ENCODE results near the gene JAM2. TPM values are rescaled to one million over a fixed set of nuclear protein-coding genes. Genes with fewer than 3 reads are reported as not detected.
"Not testable (repeated sequence)": the region's sequence is repeated elsewhere in the genome, so short reads cannot be mapped to it uniquely, and the experiment has no call there.

Gene JAM2
- total RNA-seq, 1 experiment from 2014 or later: 0.15 TPM

GRCh38 chr21:25625776-25626555, 13.1 kb upstream of the JAM2 start:
- H3K9me3 ChIP-seq (ENCODE audit: control insufficient read depth in 1 of 2, insufficient read depth in 1 of 2, low read depth in 1 of 2, low read length in 2 of 2); DNase-seq (ENCODE audit: low read depth, low spot score); RAD21 ChIA-PET (ENCODE audit: low non-redundant PET in 1 of 2, low total read pairs in 2 of 2, uncharacterized antibody in 2 of 2, unreplicated experiment in 2 of 2); H3K4me2 ChIP-seq (ENCODE audit: low read length); H3K4me1 ChIP-seq (ENCODE audit: control insufficient read depth in 1 of 2, insufficient read depth in 2 of 2, low read length in 2 of 2); H3K27ac ChIP-seq (ENCODE audit: low read depth, low read length); H3K36me3 ChIP-seq (ENCODE audit: control insufficient read depth in 1 of 2, insufficient read depth in 2 of 2, low read length in 2 of 2); CTCF ChIA-PET; H4K20me1 ChIP-seq (ENCODE audit: insufficient read depth); H3K9me2 ChIP-seq (ENCODE audit: insufficient read depth); POLR2A ChIA-PET; H3K79me2 ChIP-seq (ENCODE audit: insufficient read depth, low read length); H3K27me3 ChIP-seq (ENCODE audit: insufficient read depth, low read length); H2AFZ ChIP-seq (ENCODE audit: low read depth, low read length, poor library complexity, severe bottlenecking); H3K4me3 ChIP-seq (replicated peaks in 1 of 2; ENCODE audit: low read depth in 1 of 2, low read length in 2 of 2); H3K9ac ChIP-seq (ENCODE audit: low read length); BruUV-seq (replicated peaks); intact Hi-C loops (cut with micrococcal nuclease); ATAC-seq: not testable (repeated sequence)

- Histone ChIP-seq H3K36me3 (ENCODE audit: control insufficient read depth in 1 of 2, insufficient read depth in 2 of 2, low read length in 2 of 2) (no peaks in the 10 kb centered on the region), H3K79me2 (ENCODE audit: insufficient read depth, low read length) (no peaks in the 10 kb centered on the region), H3K27me3 (ENCODE audit: insufficient read depth, low read length) (no peaks in the 10 kb centered on the region), H3K9me2 (ENCODE audit: insufficient read depth) (no peaks in the 10 kb centered on the region), H3K4me3 (replicated peaks in 1 of 2; ENCODE audit: low read depth in 1 of 2, low read length in 2 of 2) (no peak overlapping the region), H4K20me1 (ENCODE audit: insufficient read depth) (no peaks in the 10 kb centered on the region), H3K4me2 (ENCODE audit: low read length) (no peak overlapping the region), H2AFZ (ENCODE audit: low read depth, low read length, poor library complexity, severe bottlenecking) (no peak overlapping the region), H3K27ac (ENCODE audit: low read depth, low read length) (no peak overlapping the region), H3K9me3 (ENCODE audit: control insufficient read depth in 1 of 2, insufficient read depth in 1 of 2, low read depth in 1 of 2, low read length in 2 of 2) (no peaks in the 10 kb centered on the region), H3K9ac (ENCODE audit: low read length) (no peak overlapping the region), H3K4me1 (ENCODE audit: control insufficient read depth in 1 of 2, insufficient read depth in 2 of 2, low read length in 2 of 2) (no peaks in the 10 kb centered on the region)
- intact Hi-C loops (cut with micrococcal nuclease): no loop called here
- no peak for TF ChIP-seq YY1 (IDR thresholded peaks at IDR 0.05; ENCODE audit: extremely low read depth, insufficient replicate concordance, low read depth, low read length)
- no peak for TF ChIP-seq ZNF274 (IDR thresholded peaks at IDR 0.05; ENCODE audit: low read depth, low read length)
- TF ChIP-seq RAD21 (IDR thresholded peaks at IDR 0.05; ENCODE audit: low read depth): no peak
- no peak for TF ChIP-seq REST (IDR thresholded peaks at IDR 0.05; ENCODE audit: low read depth)
- no peak for TF ChIP-seq CBX3 (IDR thresholded peaks at IDR 0.05; ENCODE audit: low read depth)
- no peak for TF ChIP-seq EZH2 (IDR thresholded peaks at IDR 0.05)
- TF ChIP-seq ZFX (IDR thresholded peaks at IDR 0.05): no peak
- no peak for TF ChIP-seq TCF7L2 (IDR thresholded peaks at IDR 0.05; ENCODE audit: borderline replicate concordance, extremely low read depth, insufficient read depth, insufficient read length)
- TF ChIP-seq CTCF (IDR thresholded peaks at IDR 0.05 in 2 of 3, conservative IDR thresholded peaks at IDR 0.05 in 1 of 3; ENCODE audit: borderline replicate concordance in 1 of 3, insufficient read depth in 1 of 3, low read depth in 2 of 3, low read length in 2 of 3): no peak
- TF ChIP-seq ELF1 (IDR thresholded peaks at IDR 0.05; ENCODE audit: borderline replicate concordance, low read depth): no peak
- TF ChIP-seq EGR1 (IDR thresholded peaks at IDR 0.05; ENCODE audit: low read depth): no peak
- no peak for TF ChIP-seq ATF3 (IDR thresholded peaks at IDR 0.05)
- TF ChIP-seq SIN3A (IDR thresholded peaks at IDR 0.05; ENCODE audit: low read depth): no peak
- no peak for TF ChIP-seq EZH2phosphoT487 (IDR thresholded peaks at IDR 0.05; ENCODE audit: borderline replicate concordance)
- TF ChIP-seq FOSL1 (IDR thresholded peaks at IDR 0.05; ENCODE audit: low read depth): no peak
- ATAC-seq (no peak), DNase-seq (ENCODE audit: low read depth, low spot score) (no peak)
- ChIA-PET RAD21 (ENCODE audit: low non-redundant PET in 1 of 2, low total read pairs in 2 of 2, uncharacterized antibody in 2 of 2, unreplicated experiment in 2 of 2) (no interaction called here), POLR2A (no interaction called here), CTCF (no interaction called here)
- no TSS peak for BruUV-seq (replicated peaks)
Observed at GRCh38 chr21:25626757-25627156, 12.3 kb upstream of the JAM2 start.

Measured in HCT116 (cell line).